Uterus (tissue), 2 donors: ENCODE data around the gene MAD2L2.

Experiments used
- CTCF ChIP-seq, 4 experiments: fragments of 200-600 bp in 2 of 4; fragments of 450-650 bp in 2 of 4; sonication (generic) in 2 of 4; IDR thresholded peaks; one replicate each; pipeline ENCODE4 v1.5.1; 2016 to 2019; ENCODE audit warnings: antibody characterized with exemption in 4 of 4, mild to moderate bottlenecking in 2 of 4, moderate library complexity in 1 of 4
- POLR2A ChIP-seq, 2 donors: fragments of 450-650 bp; IDR thresholded peaks; one replicate each; pipeline ENCODE4 v1.6.1; 2016; ENCODE audit warnings: antibody characterized with exemption in 2 of 2, mild to moderate bottlenecking in 1 of 2, moderate library complexity in 1 of 2

GRCh38 chr1:11676386-11677103, 4.4 kb downstream of the MAD2L2 start:
- no peak for TF ChIP-seq CTCF (IDR thresholded peaks at IDR 0.05)
- no peak for TF ChIP-seq POLR2A (IDR thresholded peaks at IDR 0.05)
